HG02759 (cell line): ENCODE measurements around the gene GTPBP6.
A peak's percentile ranks its signal among the peaks of the same experiment; 100 is the strongest.
"Not testable (repeated sequence)": the region's sequence is repeated elsewhere in the genome, so short reads cannot be mapped to it uniquely, and the experiment has no call there.

Source experiments
- ATAC-seq: cut with Tn5 transposase; IDR thresholded peaks from one replicate; pipeline ENCODE4 v1.9.1; 2021; ENCODE audit warnings: mild to moderate bottlenecking, moderate library complexity; ENCODE audit not compliant: unreplicated experiment

GTPBP6 gene

GRCh38 chrX:298993-299392 is 19.6 kb downstream of the GTPBP6 start:
- ATAC-seq = no peak

GRCh38 chrX:295136-295535 is 23.5 kb downstream of the GTPBP6 start:
- ATAC-seq = no peak

- ATAC-seq = no peak
Observed at GRCh38 chrX:292900-293897, 25.4 kb downstream of the GTPBP6 start.

- no peak for ATAC-seq
Observed at GRCh38 chrX:291411-291901, 27.1 kb downstream of the GTPBP6 start.

- ATAC-seq = no peak
Observed at GRCh38 chrX:290476-291166, 28.0 kb downstream of the GTPBP6 start.

- ATAC-seq = no peak
Observed at GRCh38 chrX:288561-288991, 30.0 kb downstream of the GTPBP6 start.

- ATAC-seq = no peak
Observed at GRCh38 chrX:287670-288069, 30.9 kb downstream of the GTPBP6 start.

GRCh38 chrX:285076-285677 is 33.4 kb downstream of the GTPBP6 start:
- ATAC-seq = no peak

- peak; percentile 97 for ATAC-seq
Observed at GRCh38 chrX:283115-283845, 35.3 kb downstream of the GTPBP6 start.

GRCh38 chrX:282000-282681 is 36.5 kb downstream of the GTPBP6 start:
- ATAC-seq = not testable (repeated sequence)

GRCh38 chrX:281166-281999 is 37.2 kb downstream of the GTPBP6 start, which contains the start of gene PLCXD1:
Gene PLCXD1, plus strand, starts transcription at chrX:281381. Its CDS starts 2,807 bp downstream, at chrX:284188.
- ATAC-seq = peak; percentile 28

GRCh38 chrX:280722-281121 is 37.9 kb downstream of the GTPBP6 start:
- ATAC-seq = not testable (repeated sequence)

GRCh38 chrX:279757-280604 is 38.6 kb downstream of the GTPBP6 start:
- ATAC-seq = not testable (repeated sequence)

- peak; percentile 38 for ATAC-seq
Observed at GRCh38 chrX:276581-277201, 41.9 kb downstream of the GTPBP6 start.

- peak; percentile 75 for ATAC-seq
Observed at GRCh38 chrX:275967-276580, 42.5 kb downstream of the GTPBP6 start.

GRCh38 chrX:275476-275966 is 43.1 kb downstream of the GTPBP6 start:
- peak; percentile 31 for ATAC-seq

- no peak for ATAC-seq
Observed at GRCh38 chrX:274904-275475, 43.6 kb downstream of the GTPBP6 start.
